ENCODE data around the gene TTF1. TPM values are rescaled to one million over a fixed set of nuclear protein-coding genes. Genes with fewer than 3 reads are reported as not detected.

Gene TTF1, protein sequence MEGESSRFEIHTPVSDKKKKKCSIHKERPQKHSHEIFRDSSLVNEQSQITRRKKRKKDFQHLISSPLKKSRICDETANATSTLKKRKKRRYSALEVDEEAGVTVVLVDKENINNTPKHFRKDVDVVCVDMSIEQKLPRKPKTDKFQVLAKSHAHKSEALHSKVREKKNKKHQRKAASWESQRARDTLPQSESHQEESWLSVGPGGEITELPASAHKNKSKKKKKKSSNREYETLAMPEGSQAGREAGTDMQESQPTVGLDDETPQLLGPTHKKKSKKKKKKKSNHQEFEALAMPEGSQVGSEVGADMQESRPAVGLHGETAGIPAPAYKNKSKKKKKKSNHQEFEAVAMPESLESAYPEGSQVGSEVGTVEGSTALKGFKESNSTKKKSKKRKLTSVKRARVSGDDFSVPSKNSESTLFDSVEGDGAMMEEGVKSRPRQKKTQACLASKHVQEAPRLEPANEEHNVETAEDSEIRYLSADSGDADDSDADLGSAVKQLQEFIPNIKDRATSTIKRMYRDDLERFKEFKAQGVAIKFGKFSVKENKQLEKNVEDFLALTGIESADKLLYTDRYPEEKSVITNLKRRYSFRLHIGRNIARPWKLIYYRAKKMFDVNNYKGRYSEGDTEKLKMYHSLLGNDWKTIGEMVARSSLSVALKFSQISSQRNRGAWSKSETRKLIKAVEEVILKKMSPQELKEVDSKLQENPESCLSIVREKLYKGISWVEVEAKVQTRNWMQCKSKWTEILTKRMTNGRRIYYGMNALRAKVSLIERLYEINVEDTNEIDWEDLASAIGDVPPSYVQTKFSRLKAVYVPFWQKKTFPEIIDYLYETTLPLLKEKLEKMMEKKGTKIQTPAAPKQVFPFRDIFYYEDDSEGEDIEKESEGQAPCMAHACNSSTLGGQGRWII
- total RNA-seq, result 1 to 10 TPM; 4.5 to 7.0 TPM

DNA sequence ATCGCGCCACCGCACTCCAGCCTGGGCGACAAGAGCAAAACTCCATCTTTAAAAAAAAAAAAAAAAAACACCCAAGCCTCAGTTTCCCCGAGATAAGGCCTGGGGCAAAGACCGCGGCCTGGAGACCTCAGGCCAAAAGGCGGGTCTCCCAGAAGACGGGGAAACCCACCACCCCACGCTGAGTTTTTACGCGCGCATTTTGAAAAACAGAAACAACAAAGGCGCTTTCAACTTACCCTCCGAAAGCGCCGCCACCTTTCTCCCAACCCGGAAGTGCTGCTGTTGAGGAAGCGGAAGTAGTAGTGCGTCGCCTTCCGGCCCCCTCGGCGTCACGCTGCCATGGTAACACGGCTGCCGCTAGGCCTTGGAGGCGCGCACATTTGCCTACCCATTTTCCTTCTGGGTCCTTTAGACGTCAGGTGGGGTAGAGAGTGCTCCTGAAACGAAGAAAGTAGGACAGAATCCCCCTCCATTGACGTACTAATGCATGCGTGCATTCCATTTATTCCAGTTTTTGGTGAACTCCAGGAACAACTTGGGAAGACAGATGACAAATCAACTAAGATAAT is at the start of gene TTF1:
TSS of gene TTF1 (minus strand) at position 287 of the 569 bp plus-strand sequence. CDS start 4,019 bp downstream, outside the sequence.

DNA sequence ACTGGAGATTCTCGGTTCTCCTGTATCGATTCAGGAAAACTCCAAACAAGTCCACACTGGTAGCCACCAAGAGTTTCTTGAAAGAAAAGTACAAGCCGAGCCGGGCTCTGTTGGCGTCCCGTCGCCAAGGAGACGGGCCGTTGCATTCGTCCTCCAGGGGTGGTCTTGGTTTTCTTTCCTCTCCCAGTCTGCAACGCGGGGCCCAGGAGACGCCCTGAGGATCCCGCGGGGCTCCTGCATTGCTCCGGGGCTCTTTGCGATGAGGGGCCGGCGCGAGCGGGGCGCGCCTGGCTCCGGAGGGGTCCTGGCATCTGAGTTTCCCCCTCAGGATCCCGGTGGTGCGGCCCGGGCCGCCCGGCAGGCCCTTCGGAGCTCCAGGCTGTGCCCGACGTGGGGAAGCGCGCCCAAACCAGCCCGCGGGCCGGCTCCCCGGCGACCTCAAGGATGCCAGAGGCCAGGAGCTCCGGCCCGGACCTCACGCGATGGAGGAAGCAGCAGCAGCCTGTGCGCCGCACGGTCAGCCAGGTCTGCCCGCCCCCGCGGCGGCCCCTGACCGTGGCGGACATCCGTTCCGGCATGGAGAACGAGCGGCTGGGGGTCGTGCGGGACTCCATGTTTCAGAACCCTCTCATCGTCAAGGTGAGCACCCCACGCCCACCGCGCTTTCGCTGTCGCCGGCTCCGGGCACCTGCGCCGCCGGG is 3.3 kb upstream of the TTF1 start, which contains the start of gene CFAP77:
TSS of gene CFAP77 (plus strand) at position 384 of the 701 bp plus-strand sequence. CDS start at position 445, 61 bp downstream.

DNA sequence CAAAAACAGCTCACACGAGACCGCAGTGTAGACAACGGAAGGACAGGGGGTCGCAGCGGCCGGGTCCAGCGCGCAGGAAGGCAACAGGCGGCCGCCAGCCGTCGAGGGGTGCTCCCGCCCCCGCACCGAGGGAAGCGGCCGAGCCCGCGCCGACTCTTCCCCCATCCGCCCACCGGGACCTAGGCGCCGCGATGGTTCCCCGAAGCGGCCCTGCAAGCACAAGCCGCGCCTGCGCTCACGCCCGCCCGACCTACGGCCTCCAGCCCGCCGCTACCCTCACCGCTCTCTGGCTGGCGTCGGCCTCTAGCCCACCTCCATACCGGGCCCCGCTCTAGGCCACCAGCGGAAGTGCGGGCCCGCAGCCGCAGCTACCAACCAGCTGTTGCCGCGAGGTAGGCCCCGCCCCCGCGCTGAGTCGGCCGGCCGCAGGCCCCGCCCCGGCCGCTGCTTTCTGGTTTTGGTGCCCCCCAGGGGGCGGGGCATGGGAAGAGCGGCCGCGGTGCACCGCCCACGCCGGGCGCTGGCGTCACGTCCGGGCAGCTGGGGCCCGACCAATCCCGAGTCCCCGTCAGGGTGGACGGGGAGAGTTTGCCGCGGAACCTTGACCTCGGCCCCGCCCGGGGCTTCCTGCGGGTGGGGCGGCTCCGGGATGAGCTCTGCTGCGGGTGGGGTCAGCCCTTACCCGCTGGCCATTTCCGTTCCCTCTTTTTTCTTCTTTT is 51.8 kb downstream of the TTF1 start, which contains the start of gene SETX:
TSS of gene SETX (minus strand) at position 350 of the 719 bp plus-strand sequence. CDS start 5,558 bp downstream, outside the sequence.

Small RNA genes lying within 50 kb of the gene (small RNA-seq; reads per million reads assigned to genes)
- 0.12 to 0.17 reads per million in 2 donors for gene RNU5D-2P

Other genes with a start within 250 kb of the TTF1 start
- gene NTNG2, start 244.8 kb downstream of the TTF1 start, total RNA-seq, result 1 to 10 TPM in 1 of 2 donors, under 1 TPM in 1; 0.67 to 4.5 TPM
- gene SETX, start 51.9 kb downstream of the TTF1 start, total RNA-seq, result 10 to 100 TPM; 70.6 to 81.9 TPM
- not detected for gene CFAP77, start 3.4 kb upstream of the TTF1 start, total RNA-seq
- not detected for gene BARHL1, start 175.8 kb upstream of the TTF1 start, total RNA-seq